GM23338 (cell line): Measurements from ENCODE around the gene DPYD. TPM values are rescaled to one million over a fixed set of nuclear protein-coding genes. Genes with fewer than 3 reads are reported as not detected.

ENCODE experiments used
- ATAC-seq: fragments of 200-7000 bp; cut with Tn5 transposase; 3 replicates; pipeline ENCODE4 v1.9.1; 2020
- DNase-seq: peaks from one replicate; pipeline ENCODE4 v3.0.0-alpha.2; 2015; ENCODE audit warnings: low spot score
- H2AFZ ChIP-seq: fragments of 200-600 bp; sonication (generic); 2 replicates; pipeline ENCODE4 v1.8.0; 2016; ENCODE audit warnings: antibody characterized with exemption, mild to moderate bottlenecking, moderate library complexity
- H3F3A ChIP-seq: fragments of 200-600 bp; sonication (generic); replicated peaks from 2 replicates; pipeline ENCODE4 v1.8.0; 2017; ENCODE audit warnings: antibody characterized with exemption, mixed run types, low read depth
- H3K27ac ChIP-seq: fragments of 200-600 bp; sonication (generic); 2 replicates; pipeline ENCODE4 v1.6.1; 2016; ENCODE audit warnings: low read depth
- H3K27me3 ChIP-seq: fragments of 200-600 bp; sonication (generic); 2 replicates; pipeline ENCODE4 v1.8.0; 2016; ENCODE audit warnings: mild to moderate bottlenecking, mixed run types, moderate library complexity; ENCODE audit not compliant: insufficient read depth
- H3K36me3 ChIP-seq: fragments of 200-600 bp; sonication (generic); 2 replicates; pipeline ENCODE4 v1.8.0; 2016; ENCODE audit warnings: mild to moderate bottlenecking; ENCODE audit not compliant: insufficient read depth
- H3K4me1 ChIP-seq: fragments of 200-600 bp; sonication (generic); 2 replicates; pipeline ENCODE4 v1.8.0; 2016; ENCODE audit warnings: mild to moderate bottlenecking, moderate library complexity; ENCODE audit not compliant: insufficient read depth
- H3K4me2 ChIP-seq: fragments of 200-600 bp; sonication (generic); 2 replicates; pipeline ENCODE4 v1.7.1; 2017; ENCODE audit warnings: mixed run types
- H3K4me3 ChIP-seq: fragments of 200-600 bp; sonication (generic); 2 replicates; pipeline ENCODE4 v1.6.1; 2016; ENCODE audit warnings: mixed run types
- H3K79me2 ChIP-seq: fragments of 200-600 bp; sonication (generic); replicated peaks from 2 replicates; pipeline ENCODE4 v1.8.0; 2017; ENCODE audit warnings: mild to moderate bottlenecking; ENCODE audit not compliant: insufficient read depth
- H3K9me2 ChIP-seq: fragments of 200-600 bp; sonication (generic); 2 replicates; pipeline ENCODE4 v1.8.0; 2017; ENCODE audit not compliant: insufficient read depth
- H4K20me1 ChIP-seq: fragments of 200-600 bp; sonication (generic); replicated peaks from 2 replicates; pipeline ENCODE4 v1.8.0; 2017; ENCODE audit warnings: mild to moderate bottlenecking; ENCODE audit not compliant: insufficient read depth
- H3K27ac Mint-ChIP-seq: 2 replicates; pipeline ENCODE4 v1.8.0; 2020; ENCODE audit warnings: inconsistent platforms, mild to moderate bottlenecking, moderate library complexity, mixed read lengths
- H3K27me3 Mint-ChIP-seq: 3 replicates; pipeline ENCODE4 v1.8.0; 2022; ENCODE audit warnings: low read depth, mild to moderate bottlenecking, moderate library complexity, mixed read lengths, inconsistent platforms; ENCODE audit not compliant: insufficient read depth, poor library complexity
- H3K36me3 Mint-ChIP-seq: 3 replicates; pipeline ENCODE4 v1.8.0; 2021; ENCODE audit warnings: low read depth, mild to moderate bottlenecking, inconsistent platforms, moderate library complexity, mixed read lengths
- H3K4me1 Mint-ChIP-seq: 3 replicates; pipeline ENCODE4 v1.8.0; 2020; ENCODE audit warnings: mild to moderate bottlenecking, inconsistent platforms, mixed read lengths
- H3K4me3 Mint-ChIP-seq: 3 replicates; pipeline ENCODE4 v1.8.0; 2021; ENCODE audit warnings: moderate library complexity, mild to moderate bottlenecking, inconsistent platforms, mixed read lengths
- H3K9me3 Mint-ChIP-seq: 3 replicates; pipeline ENCODE4 v1.8.0; 2020; ENCODE audit warnings: moderate library complexity, mild to moderate bottlenecking, inconsistent platforms, mixed read lengths
- CREB1 ChIP-seq: fragments of 250-450 bp; sonication (Bioruptor Pico); IDR thresholded peaks from 2 replicates; pipeline ENCODE4 v1.5.0; 2020; ENCODE audit warnings: low read depth, mild to moderate bottlenecking, moderate library complexity
- CTCF ChIP-seq, 2 experiments: fragments of 200-600 bp in 1 of 2; sonication (generic) in 1 of 2; conservative IDR thresholded peaks; 2 replicates each; pipeline versions ENCODE4 v1.5.1 to v1.6.1; 2016 to 2017; ENCODE audit warnings: antibody characterized with exemption in 2 of 2, low read depth in 2 of 2, mild to moderate bottlenecking in 2 of 2, moderate library complexity in 1 of 2
- EZH2 ChIP-seq: fragments of 200-600 bp; sonication (generic); IDR thresholded peaks from one replicate; pipeline ENCODE4 v1.8.0; 2017; ENCODE audit warnings: antibody characterized with exemption, mild to moderate bottlenecking, low read depth; ENCODE audit not compliant: unreplicated experiment
- EZH2phosphoT487 ChIP-seq: fragments of 200-600 bp; sonication (generic); IDR thresholded peaks from one replicate; pipeline ENCODE4 v1.8.1; 2018; ENCODE audit warnings: antibody characterized with exemption; ENCODE audit not compliant: unreplicated experiment
- JUNB ChIP-seq: IDR thresholded peaks from one replicate; pipeline ENCODE4 v1.6.1; 2016; ENCODE audit warnings: antibody characterized with exemption; ENCODE audit not compliant: unreplicated experiment
- NANOG ChIP-seq: IDR thresholded peaks from 2 replicates; pipeline ENCODE4 v1.6.1; 2016; ENCODE audit warnings: antibody characterized with exemption, borderline replicate concordance
- POLR2AphosphoS5 ChIP-seq: IDR thresholded peaks from 2 replicates; pipeline ENCODE4 v1.6.1; 2016; ENCODE audit warnings: antibody characterized with exemption, low read depth
- REST ChIP-seq: IDR thresholded peaks from one replicate; pipeline ENCODE4 v1.6.1; 2018; ENCODE audit warnings: antibody characterized with exemption; ENCODE audit not compliant: unreplicated experiment
- STAT1 ChIP-seq: IDR thresholded peaks from one replicate; pipeline ENCODE4 v1.6.1; 2016; ENCODE audit warnings: antibody characterized with exemption; ENCODE audit not compliant: unreplicated experiment
- ZNF114 ChIP-seq: fragments of 250-450 bp; sonication (Bioruptor Pico); IDR thresholded peaks from 2 replicates; pipeline ENCODE4 v1.5.0; 2020; ENCODE audit warnings: mild to moderate bottlenecking, moderate library complexity
- ZNF331 ChIP-seq: fragments of 250-450 bp; sonication (Bioruptor Pico); IDR thresholded peaks from 2 replicates; pipeline ENCODE4 v1.5.0; 2020; ENCODE audit warnings: low read depth, mild to moderate bottlenecking, moderate library complexity
- polyA plus RNA-seq: library from polyadenylated mRNA; unstranded; fragments of >200 nt; fragmentation: Nextera tagmentation; extraction: Ambion mirVana; gene quantifications from 2 replicates; pipeline ENCODE4 v1.2.1, GENCODE V29; 2016
- total RNA-seq: library from RNA; depleted of rRNA; stranded (reverse); fragments of >200 nt; shearing (Covaris generic); gene quantifications from 2 replicates; pipeline ENCODE4 v1.2.3, GENCODE V29; 2014
- TF ChIP-seq, protein P1 (sequence below): IDR thresholded peaks from 2 replicates; pipeline ENCODE4 v1.6.1; 2016; ENCODE audit warnings: antibody characterized with exemption

DPYD gene
- total and polyA plus RNA-seq, 2 experiments from 2014 or later, result 0.50 to 1.6 TPM

DNA sequence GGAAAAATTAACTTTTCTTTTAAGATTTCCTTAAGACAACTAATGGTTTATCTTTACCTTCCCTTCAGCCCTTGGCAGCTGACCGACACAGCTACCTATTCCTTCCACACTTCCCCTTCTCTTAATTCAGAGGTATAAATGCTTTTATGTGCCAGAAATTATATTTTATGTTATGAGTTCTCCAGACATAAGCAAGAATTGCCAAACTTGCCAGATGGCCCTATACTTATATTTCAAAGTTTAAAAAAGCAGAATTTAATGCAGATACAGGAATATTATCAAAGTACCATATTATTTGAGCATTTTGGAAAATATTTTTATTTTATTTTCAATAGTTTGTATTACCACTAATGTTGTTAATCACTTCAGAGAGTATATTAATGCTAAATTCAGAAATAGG is 754.2 kb downstream of the DPYD start:
- Mint-ChIP-seq H3K9me3 (no peaks in the 10 kb centered on the region; the same call in 2 of the 3 replicates), H3K4me1 (peaks cover 4% of the 10 kb centered on the region; the same call in 2 of the 3 replicates), H3K36me3 (no peaks in the 10 kb centered on the region), H3K4me3 (no peak overlapping the region), H3K27ac (no peak overlapping the region), H3K27me3 (peaks cover 2% of the 10 kb centered on the region)
- Histone ChIP-seq H3K4me1 (peaks cover 4% of the 10 kb centered on the region; the same call in 1 of the 2 replicates), H2AFZ (no peak overlapping the region), H3K9me2 (no peaks in the 10 kb centered on the region), H3K36me3 (no peaks in the 10 kb centered on the region), H3K79me2 (no peaks in the 10 kb centered on the region), H3K4me3 (no peak overlapping the region), H4K20me1 (no peaks in the 10 kb centered on the region), H3K27ac (no peak overlapping the region), H3F3A (no peaks in the 10 kb centered on the region), H3K4me2 (no peak overlapping the region), H3K27me3 (no peaks in the 10 kb centered on the region)
- DNase-seq (no peak), ATAC-seq (no peak)
- TF ChIP-seq EZH2phosphoT487, result no peak
- TF ChIP-seq, protein P1, sequence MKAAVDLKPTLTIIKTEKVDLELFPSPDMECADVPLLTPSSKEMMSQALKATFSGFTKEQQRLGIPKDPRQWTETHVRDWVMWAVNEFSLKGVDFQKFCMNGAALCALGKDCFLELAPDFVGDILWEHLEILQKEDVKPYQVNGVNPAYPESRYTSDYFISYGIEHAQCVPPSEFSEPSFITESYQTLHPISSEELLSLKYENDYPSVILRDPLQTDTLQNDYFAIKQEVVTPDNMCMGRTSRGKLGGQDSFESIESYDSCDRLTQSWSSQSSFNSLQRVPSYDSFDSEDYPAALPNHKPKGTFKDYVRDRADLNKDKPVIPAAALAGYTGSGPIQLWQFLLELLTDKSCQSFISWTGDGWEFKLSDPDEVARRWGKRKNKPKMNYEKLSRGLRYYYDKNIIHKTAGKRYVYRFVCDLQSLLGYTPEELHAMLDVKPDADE, result no peak

GRCh38 chr1:97164276-97164639 is 756.6 kb downstream of the DPYD start:
- Histone ChIP-seq H3K4me3 (no peak overlapping the region), H2AFZ (no peak overlapping the region), H3F3A (no peaks in the 10 kb centered on the region), H3K27me3 (no peaks in the 10 kb centered on the region), H4K20me1 (no peaks in the 10 kb centered on the region), H3K27ac (no peak overlapping the region), H3K4me1 (no peaks in the 10 kb centered on the region), H3K36me3 (no peaks in the 10 kb centered on the region), H3K79me2 (no peaks in the 10 kb centered on the region), H3K4me2 (no peak overlapping the region), H3K9me2 (no peaks in the 10 kb centered on the region)
- H3K27ac Mint-ChIP-seq, result no peak overlapping the region
- no peaks in the 10 kb centered on the region for H3K4me1 Mint-ChIP-seq
- ATAC-seq (no peak), DNase-seq (no peak)
- H3K4me3 Mint-ChIP-seq, result no peak overlapping the region
- H3K27me3 Mint-ChIP-seq, result peaks cover 2% of the 10 kb centered on the region
- H3K36me3 Mint-ChIP-seq, result no peaks in the 10 kb centered on the region
- H3K9me3 Mint-ChIP-seq, result no peaks in the 10 kb centered on the region; the same call in 2 of the 3 replicates
- TF ChIP-seq REST (no peak), ZNF114 (CRISPR knock-in tag) (no peak), CTCF (conservative IDR thresholded peaks at IDR 0.05; ENCODE audit: low read depth in 2 of 2) (no peak), JUNB (no peak), STAT1 (no peak), CREB1 (no peak), NANOG (no peak), ZNF331 (CRISPR knock-in tag) (no peak), POLR2AphosphoS5 (no peak), EZH2 (no peak), EZH2phosphoT487 (no peak)
- TF ChIP-seq, protein P1, result no peak
